Stomach (tissue), 9 donors: ENCODE results near the gene NEK10. TPM values are rescaled to one million over a fixed set of nuclear protein-coding genes. Genes with fewer than 3 reads are reported as not detected.
"Not testable (repeated sequence)": the region's sequence is repeated elsewhere in the genome, so short reads cannot be mapped to it uniquely, and the experiment has no call there.

ENCODE experiments used
- DNase-seq, 2 donors: peaks; one replicate each; pipeline versions ENCODE4 v3.0.0 to v3.0.0-alpha.2; 2013 to 2019
- H3K27ac ChIP-seq, 5 donors: fragments of 200-600 bp in 4 of 5; sonication (generic) in 4 of 5; one replicate each; pipeline ENCODE4 v1.5.1; 2013 to 2019; ENCODE audit warnings: mild to moderate bottlenecking in 1 of 5, moderate library complexity in 1 of 5
- H3K27me3 ChIP-seq, 3 donors: fragments of 200-600 bp; sonication (generic); one replicate each; pipeline ENCODE4 v1.5.1; 2017 to 2019; ENCODE audit warnings: mixed run types in 1 of 3
- H3K36me3 ChIP-seq, 4 donors: fragments of 200-600 bp; sonication (generic); 1 replicate in 3 of 4; 2 replicates in 1 of 4; pipeline ENCODE4 v1.5.1; 2016 to 2019
- H3K4me1 ChIP-seq, 4 donors: fragments of 200-600 bp; sonication (generic); one replicate each; pipeline ENCODE4 v1.5.1; 2016 to 2019
- H3K4me3 ChIP-seq, 4 donors: fragments of 200-600 bp; sonication (generic) in 3 of 4; one replicate each; pipeline ENCODE4 v1.5.1; 2016 to 2019; ENCODE audit warnings: mild to moderate bottlenecking in 1 of 4
- H3K9me3 ChIP-seq, 4 donors: fragments of 200-600 bp; sonication (generic); one replicate each; pipeline ENCODE4 v1.5.1; 2016 to 2019
- CTCF ChIP-seq, 7 experiments: fragments of 450-650 bp in 4 of 7; fragments of 200-600 bp in 3 of 7; sonication (generic) in 3 of 7; IDR thresholded peaks; one replicate each; pipeline ENCODE4 v1.5.1; 2016 to 2019; ENCODE audit warnings: antibody characterized with exemption in 7 of 7, control low read depth in 2 of 7, mild to moderate bottlenecking in 1 of 7
- EP300 ChIP-seq: sonication (generic); formaldehyde crosslinking; IDR thresholded peaks from one replicate; pipeline ENCODE4 v1.6.1; 2017; ENCODE audit warnings: antibody characterized with exemption
- POLR2A ChIP-seq, 4 donors: fragments of 450-650 bp; IDR thresholded peaks; one replicate each; pipeline ENCODE4 v1.6.1; 2016; ENCODE audit warnings: antibody characterized with exemption in 4 of 4, control low read depth in 2 of 4, mild to moderate bottlenecking in 1 of 4, moderate library complexity in 1 of 4
- POLR2AphosphoS5 ChIP-seq, 3 donors: sonication (generic); formaldehyde crosslinking; IDR thresholded peaks; one replicate each; pipeline ENCODE4 v1.6.1; 2016; ENCODE audit warnings: antibody characterized with exemption in 3 of 3
- WGBS, 5 donors: extraction: QIAGEN DNeasy Blood & Tissue Kit in 3 of 5; methylation state at CpG; one replicate each; pipeline versions ENCODE4 v1.1.5 to v1.1.7; 2013 to 2018; 5-methylcytosine and 5-hydroxymethylcytosine counted together
- intact Hi-C: fragments of 100-400 bp; cut with DNase I; formaldehyde crosslinking; loops from one replicate; pipeline ENCODE4 v1.15.1; 2023; ENCODE audit warnings: low total_unique reads
- polyA plus RNA-seq, 3 donors: library from polyadenylated mRNA; stranded (reverse); fragments of 200-250 nt; gene quantifications; one replicate each; pipeline ENCODE4 v1.2.3, GENCODE V29; 2013
- total RNA-seq, 5 donors: library from RNA; depleted of rRNA; stranded (reverse); fragments of >200 nt; gene quantifications; one replicate each; pipeline versions ENCODE4 v1.1.0 to v1.2.3, GENCODE V29; 2014 to 2016
- donor health status: healthy with polysubstance abuse.
- donor health status: Bipolar disorder and iron deficiency.
- donor health status: healthy.

Gene NEK10
- total and polyA plus RNA-seq, 8 donors = 0.61 to 14.3 (median 1.2) TPM; not detected in 3

- DNase-seq = no peak
Measured at GRCh38 chr3:27310688-27311087, 58.5 kb downstream of the NEK10 start.

GRCh38 chr3:27307566-27307965, 61.6 kb downstream of the NEK10 start:
- WGBS, 5 donors = 63 to 80% (median 66%) methylated on average over 1 of the region's 1 CpG
- no peak for DNase-seq
- intact Hi-C loops = no loop called here
- Histone ChIP-seq H3K4me3 (no peak overlapping the region), H3K9me3 (no peaks in the 10 kb centered on the region), H3K27ac (no peak overlapping the region), H3K27me3 (no peaks in the 10 kb centered on the region), H3K36me3 (no peaks in the 10 kb centered on the region), H3K4me1 (peaks cover 0 to 5% (median 5%) of the 10 kb centered on the region in 4 donors)
- TF ChIP-seq CTCF (IDR thresholded peaks at IDR 0.05) = no peak
- no peak for TF ChIP-seq POLR2AphosphoS5 (IDR thresholded peaks at IDR 0.05)
- TF ChIP-seq EP300 = no peak
- no peak for TF ChIP-seq POLR2A (IDR thresholded peaks at IDR 0.05)

More at GRCh38 chr3:27310688-27311087, 58.5 kb downstream of the NEK10 start:
- Histone ChIP-seq H3K27me3 (no peaks in the 10 kb centered on the region), H3K4me3 (no peak overlapping the region), H3K4me1 (peaks cover 0 to 11% (median 5%) of the 10 kb centered on the region in 4 donors), H3K9me3 (no peaks in the 10 kb centered on the region), H3K36me3 (no peaks in the 10 kb centered on the region), H3K27ac (no peak overlapping the region)
- 58 to 82% (median 69%) methylated on average over 2 of the region's 2 CpGs for WGBS, 5 donors
- TF ChIP-seq POLR2AphosphoS5 (IDR thresholded peaks at IDR 0.05) (no peak), EP300 (no peak), POLR2A (IDR thresholded peaks at IDR 0.05) (no peak)
- intact Hi-C loops = no loop called here

- intact Hi-C loops = no loop called here
- Histone ChIP-seq H3K36me3 (peaks cover 0 to 19% (median 4%) of the 10 kb centered on the region in 4 donors), H3K27me3 (no peaks in the 10 kb centered on the region), H3K4me1 (no peaks in the 10 kb centered on the region), H3K9me3 (peaks cover 0 to 23% (median 17%) of the 10 kb centered on the region in 4 donors), H3K4me3 (no peak overlapping the region), H3K27ac (no peak overlapping the region)
- WGBS, 5 donors = 35 to 80% (median 59%) methylated on average over 1 of the region's 1 CpG
- TF ChIP-seq EP300 = no peak
- TF ChIP-seq CTCF (IDR thresholded peaks at IDR 0.05) = no peak
- TF ChIP-seq POLR2AphosphoS5 (IDR thresholded peaks at IDR 0.05) = no peak
- TF ChIP-seq POLR2A (IDR thresholded peaks at IDR 0.05) = no peak
- DNase-seq = no peak
Measured at GRCh38 chr3:27302891-27303290, 66.3 kb downstream of the NEK10 start.

- Histone ChIP-seq H3K9me3 (peaks cover 0 to 23% (median 17%) of the 10 kb centered on the region in 4 donors), H3K4me1 (peaks cover 0 to 10% (median 3%) of the 10 kb centered on the region in 4 donors), H3K36me3 (peaks cover 0 to 19% (median 4%) of the 10 kb centered on the region in 4 donors)
- 84 to 100% (median 86%) methylated on average over 2 of the region's 2 CpGs for WGBS, 5 donors
- H3K4me3 ChIP-seq, H3K27ac ChIP-seq, H3K27me3 ChIP-seq, intact Hi-C loops, DNase-seq: not testable (repeated sequence)
Measured at GRCh38 chr3:27298981-27299380, 70.2 kb downstream of the NEK10 start.

GRCh38 chr3:27293939-27294338, 75.2 kb downstream of the NEK10 start:
- Histone ChIP-seq H3K27ac (peak overlapping the region in 1 of 5 donors; percentile 24), H3K4me1 (peaks cover 8 to 37% (median 17%) of the 10 kb centered on the region in 4 donors), H3K9me3 (peaks cover 0 to 5% (median 2%) of the 10 kb centered on the region in 4 donors), H3K4me3 (no peak overlapping the region), H3K36me3 (no peaks in the 10 kb centered on the region), H3K27me3 (no peaks in the 10 kb centered on the region)
- 33 to 54% (median 42%) methylated on average over 3 of the region's 3 CpGs for WGBS, 5 donors
- TF ChIP-seq POLR2AphosphoS5 (IDR thresholded peaks at IDR 0.05) = no peak
- TF ChIP-seq POLR2A (IDR thresholded peaks at IDR 0.05) = no peak
- TF ChIP-seq EP300 = no peak
- TF ChIP-seq CTCF (IDR thresholded peaks at IDR 0.05) = no peak
- DNase-seq = peak in 1 of 2 donors; percentile 28
- intact Hi-C loops = no loop called here
